GM12872 (cell line): Measurements from ENCODE around the gene INTS3.

Source experiments
- CTCF ChIP-seq: IDR thresholded peaks from 3 replicates; pipeline ENCODE4 v1.5.1; 2011; ENCODE audit warnings: low read depth, mild to moderate bottlenecking, low read length, moderate library complexity; ENCODE audit not compliant: insufficient read depth

Gene INTS3

GRCh38 chr1:153697191-153698019 lies 30.4 kb upstream of the INTS3 start:
- no peak for TF ChIP-seq CTCF

- no peak for TF ChIP-seq CTCF
Measured at GRCh38 chr1:153698020-153698922, 29.6 kb upstream of the INTS3 start.

GRCh38 chr1:153698923-153699714 lies 28.7 kb upstream of the INTS3 start:
- no peak for TF ChIP-seq CTCF

- no peak for TF ChIP-seq CTCF
Measured at GRCh38 chr1:153699768-153700167, 28.1 kb upstream of the INTS3 start.

GRCh38 chr1:153705484-153705883 lies 22.4 kb upstream of the INTS3 start:
- TF ChIP-seq CTCF: no peak

GRCh38 chr1:153711026-153711425 lies 16.8 kb upstream of the INTS3 start:
- TF ChIP-seq CTCF: no peak

- TF ChIP-seq CTCF: no peak
Measured at GRCh38 chr1:153717330-153717729, 10.5 kb upstream of the INTS3 start.
